Natural killer cell treated with Interleukin-12 subunit alpha and Interleukin-12 subunit beta and Interleukin-15 and Interleukin-18, amount 100 ng/mL, for 72 hours (primary cell): ENCODE results near the gene MYH4. TPM values are rescaled to one million over a fixed set of nuclear protein-coding genes. Genes with fewer than 3 reads are reported as not detected.

Experiments
- ATAC-seq, 2 donors: fragments of 150-1000 bp; cut with Tn5 transposase in 1 of 2; sonication (Bioruptor Pico), chemical (Tn5 transposase) in 1 of 2; 2 replicates each; pipeline ENCODE4 v1.10.0; 2021
- DNase-seq: peaks from one replicate; pipeline ENCODE4 v3.0.0; 2022; ENCODE audit warnings: low spot score
- H3K27ac Mint-ChIP-seq, 2 donors: 1 replicate in 1 of 2; 2 replicates in 1 of 2; pipeline ENCODE4 v1.8.0; 2022; ENCODE audit warnings: mixed read lengths in 2 of 2, mild to moderate bottlenecking in 1 of 2, moderate library complexity in 1 of 2
- H3K27me3 Mint-ChIP-seq, 2 donors: 1 replicate in 1 of 2; 2 replicates in 1 of 2; pipeline ENCODE4 v1.8.0; 2022; ENCODE audit warnings: mixed read lengths in 2 of 2
- H3K36me3 Mint-ChIP-seq: one replicate; pipeline ENCODE4 v1.8.0; 2022; ENCODE audit warnings: mixed read lengths
- H3K4me1 Mint-ChIP-seq, 2 donors: 1 replicate in 1 of 2; 2 replicates in 1 of 2; pipeline ENCODE4 v1.8.0; 2022; ENCODE audit warnings: low read depth in 2 of 2, mixed read lengths in 2 of 2, mild to moderate bottlenecking in 1 of 2
- H3K4me3 Mint-ChIP-seq: one replicate; pipeline ENCODE4 v1.8.0; 2022; ENCODE audit warnings: mixed read lengths
- H3K9me3 Mint-ChIP-seq: 2 replicates; pipeline ENCODE4 v1.8.0; 2022; ENCODE audit warnings: mixed read lengths
- total RNA-seq, 2 donors: library from RNA; stranded (reverse); gene quantifications; one replicate each; pipeline ENCODE4 v1.2.3, GENCODE V29; 2022

The MYH4 gene
- total RNA-seq: not detected

GRCh38 chr17:10469459-10469858 is at the start of gene MYH4:
TSS of gene MYH4 (minus strand) at chr17:10469559. CDS start at chr17:10466745, 2,814 bp downstream.
- DNase-seq (no peak), ATAC-seq (no peak)
- Mint-ChIP-seq H3K4me1 (no peaks in the 10 kb centered on the region), H3K27ac (no peak within 1 kb of the TSS), H3K27me3 (peaks cover 21 to 24% of the 10 kb centered on the region in 2 donors), H3K4me3 (no peak within 1 kb of the TSS), H3K36me3 (no peaks in the 10 kb centered on the region), H3K9me3 (no peaks in the 10 kb centered on the region)

GRCh38 chr17:10518271-10519037 is 49.1 kb upstream of the MYH4 start, which contains the start of gene MYH1:
TSS of gene MYH1 (minus strand) at chr17:10518542. CDS start at chr17:10516642, 1,900 bp downstream.
- ATAC-seq: no peak
- Mint-ChIP-seq H3K4me1 (no peaks in the 10 kb centered on the region), H3K27ac (no peak within 1 kb of the TSS), H3K27me3 (peaks cover 11 to 27% of the 10 kb centered on the region in 2 donors), H3K9me3 (no peaks in the 10 kb centered on the region), H3K4me3 (no peak within 1 kb of the TSS), H3K36me3 (no peaks in the 10 kb centered on the region)
- DNase-seq: no peak

GRCh38 chr17:10516638-10517037 is 47.3 kb upstream of the MYH4 start:
- Mint-ChIP-seq H3K4me1 (no peaks in the 10 kb centered on the region), H3K4me3 (no peak overlapping the region), H3K27ac (no peak overlapping the region), H3K9me3 (no peaks in the 10 kb centered on the region), H3K36me3 (no peaks in the 10 kb centered on the region), H3K27me3 (peaks cover 7 to 21% of the 10 kb centered on the region in 2 donors)
- ATAC-seq (no peak), DNase-seq (no peak)

- no peaks in the 10 kb centered on the region for H3K36me3 Mint-ChIP-seq
- ATAC-seq: no peak
- no peak for DNase-seq
These were observed 46.7 kb upstream of the MYH4 start for GRCh38 chr17:10516065-10516464.

GRCh38 chr17:10513299-10514067 is 44.1 kb upstream of the MYH4 start:
- no peaks in the 10 kb centered on the region for H3K9me3 Mint-ChIP-seq
- DNase-seq (no peak), ATAC-seq (no peak)
- peaks cover 8 to 16% of the 10 kb centered on the region in 2 donors for H3K27me3 Mint-ChIP-seq
- H3K36me3 Mint-ChIP-seq: no peaks in the 10 kb centered on the region
- H3K4me1 Mint-ChIP-seq: no peaks in the 10 kb centered on the region
- no peak overlapping the region for H3K4me3 Mint-ChIP-seq
- no peak overlapping the region for H3K27ac Mint-ChIP-seq

More at GRCh38 chr17:10516065-10516464, 46.7 kb upstream of the MYH4 start:
- no peak overlapping the region for H3K27ac Mint-ChIP-seq
- no peak overlapping the region for H3K4me3 Mint-ChIP-seq
- H3K27me3 Mint-ChIP-seq: peaks cover 7 to 21% of the 10 kb centered on the region in 2 donors
- no peaks in the 10 kb centered on the region for H3K9me3 Mint-ChIP-seq
- H3K4me1 Mint-ChIP-seq: no peaks in the 10 kb centered on the region

GRCh38 chr17:10512856-10513255 is 43.5 kb upstream of the MYH4 start:
- H3K36me3 Mint-ChIP-seq: no peaks in the 10 kb centered on the region
- ATAC-seq (no peak), DNase-seq (no peak)
- no peak overlapping the region for H3K4me3 Mint-ChIP-seq
- H3K4me1 Mint-ChIP-seq: no peaks in the 10 kb centered on the region
- H3K27ac Mint-ChIP-seq: no peak overlapping the region
- no peaks in the 10 kb centered on the region for H3K9me3 Mint-ChIP-seq
- peaks cover 8 to 15% of the 10 kb centered on the region in 2 donors for H3K27me3 Mint-ChIP-seq

GRCh38 chr17:10499950-10500349 is 30.6 kb upstream of the MYH4 start:
- Mint-ChIP-seq H3K4me3 (no peak overlapping the region), H3K27ac (no peak overlapping the region), H3K27me3 (peaks cover 19 to 39% of the 10 kb centered on the region in 2 donors), H3K4me1 (no peaks in the 10 kb centered on the region), H3K9me3 (no peaks in the 10 kb centered on the region), H3K36me3 (no peaks in the 10 kb centered on the region)
- ATAC-seq (no peak), DNase-seq (no peak)

GRCh38 chr17:10492004-10492403 is 22.6 kb upstream of the MYH4 start:
- no peak for ATAC-seq

GRCh38 chr17:10482252-10482651 is 12.9 kb upstream of the MYH4 start:
- DNase-seq: no peak
- H3K27ac Mint-ChIP-seq: no peak overlapping the region
- no peaks in the 10 kb centered on the region for H3K4me1 Mint-ChIP-seq
- H3K27me3 Mint-ChIP-seq: peaks cover 7 to 12% of the 10 kb centered on the region in 2 donors
- H3K36me3 Mint-ChIP-seq: peaks cover 16% of the 10 kb centered on the region
- ATAC-seq: no peak
- no peak overlapping the region for H3K4me3 Mint-ChIP-seq
- peaks cover 12% of the 10 kb centered on the region for H3K9me3 Mint-ChIP-seq

More at GRCh38 chr17:10492004-10492403, 22.6 kb upstream of the MYH4 start:
- Mint-ChIP-seq H3K27ac (no peak overlapping the region), H3K36me3 (peaks cover 33% of the 10 kb centered on the region), H3K9me3 (peaks cover 17% of the 10 kb centered on the region), H3K4me3 (no peak overlapping the region), H3K4me1 (no peaks in the 10 kb centered on the region), H3K27me3 (peaks cover 31 to 57% of the 10 kb centered on the region in 2 donors)
- DNase-seq: no peak

GRCh38 chr17:10477701-10478100 is 8.3 kb upstream of the MYH4 start:
- Mint-ChIP-seq H3K27me3 (peaks cover 0 to 6% of the 10 kb centered on the region in 2 donors), H3K36me3 (no peaks in the 10 kb centered on the region), H3K4me3 (no peak overlapping the region), H3K9me3 (peaks cover 4% of the 10 kb centered on the region), H3K4me1 (no peaks in the 10 kb centered on the region), H3K27ac (no peak overlapping the region)
- ATAC-seq (no peak), DNase-seq (no peak)

GRCh38 chr17:10474536-10474935 is 5.2 kb upstream of the MYH4 start:
- Mint-ChIP-seq H3K9me3 (no peaks in the 10 kb centered on the region), H3K4me3 (no peak overlapping the region), H3K27me3 (peaks cover 6 to 8% of the 10 kb centered on the region in 2 donors), H3K4me1 (no peaks in the 10 kb centered on the region), H3K27ac (no peak overlapping the region), H3K36me3 (no peaks in the 10 kb centered on the region)
- DNase-seq (no peak), ATAC-seq (no peak)

- no peak for ATAC-seq
- H3K4me1 Mint-ChIP-seq: no peaks in the 10 kb centered on the region
- no peak overlapping the region for H3K27ac Mint-ChIP-seq
- DNase-seq: no peak
- no peaks in the 10 kb centered on the region for H3K36me3 Mint-ChIP-seq
- H3K4me3 Mint-ChIP-seq: no peak overlapping the region
- H3K27me3 Mint-ChIP-seq: peaks cover 11% of the 10 kb centered on the region in 2 donors
- no peaks in the 10 kb centered on the region for H3K9me3 Mint-ChIP-seq
These were observed 2.5 kb upstream of the MYH4 start for GRCh38 chr17:10471858-10472257.

GRCh38 chr17:10463402-10463801 is 6.0 kb downstream of the MYH4 start:
- Mint-ChIP-seq H3K27me3 (peaks cover 39 to 64% of the 10 kb centered on the region in 2 donors), H3K4me1 (no peaks in the 10 kb centered on the region), H3K9me3 (no peaks in the 10 kb centered on the region), H3K4me3 (no peak overlapping the region), H3K27ac (no peak overlapping the region), H3K36me3 (no peaks in the 10 kb centered on the region)
- ATAC-seq: no peak
- no peak for DNase-seq

- DNase-seq (no peak), ATAC-seq (no peak)
- Mint-ChIP-seq H3K9me3 (no peaks in the 10 kb centered on the region), H3K36me3 (no peaks in the 10 kb centered on the region), H3K27me3 (peaks cover 31 to 52% of the 10 kb centered on the region in 2 donors), H3K27ac (no peak overlapping the region), H3K4me3 (no peak overlapping the region), H3K4me1 (no peaks in the 10 kb centered on the region)
These were observed 9.3 kb downstream of the MYH4 start for GRCh38 chr17:10460062-10460461.
